ENCODE measurements around the gene KLHL3.
"Not testable (repeated sequence)": the region's sequence is repeated elsewhere in the genome, so short reads cannot be mapped to it uniquely, and the experiment has no call there.

The KLHL3 gene

DNA sequence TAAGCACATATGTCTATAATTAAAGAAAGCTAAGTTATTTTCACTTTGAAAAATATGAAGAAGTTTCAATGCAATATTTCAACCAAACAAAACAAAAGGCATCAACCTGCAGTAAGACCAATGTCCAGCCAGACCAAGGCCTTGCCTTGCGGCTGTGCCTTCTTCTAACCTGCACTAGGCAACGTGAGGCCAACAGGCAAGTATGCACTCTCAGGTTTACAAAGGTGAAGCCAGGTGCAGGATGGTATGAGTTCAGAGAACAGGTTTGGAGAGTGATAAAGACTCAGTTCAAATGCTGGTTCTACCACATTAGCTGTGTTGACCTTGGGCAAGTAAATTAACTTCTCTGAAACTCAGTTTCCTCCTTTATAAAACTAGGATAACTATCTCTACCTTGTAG, 79.3 kb downstream of the KLHL3 start:
- DNase-seq, result no peak
- Histone ChIP-seq H3K27me3 (no peaks in the 10 kb centered on the region), H3K9me3 (no peaks in the 10 kb centered on the region), H3K36me3 (no peaks in the 10 kb centered on the region), H3K4me1 (no peaks in the 10 kb centered on the region), H3K4me3 (ENCODE audit: low read depth, low read length) (no peak overlapping the region)
- TF ChIP-seq, protein P1, sequence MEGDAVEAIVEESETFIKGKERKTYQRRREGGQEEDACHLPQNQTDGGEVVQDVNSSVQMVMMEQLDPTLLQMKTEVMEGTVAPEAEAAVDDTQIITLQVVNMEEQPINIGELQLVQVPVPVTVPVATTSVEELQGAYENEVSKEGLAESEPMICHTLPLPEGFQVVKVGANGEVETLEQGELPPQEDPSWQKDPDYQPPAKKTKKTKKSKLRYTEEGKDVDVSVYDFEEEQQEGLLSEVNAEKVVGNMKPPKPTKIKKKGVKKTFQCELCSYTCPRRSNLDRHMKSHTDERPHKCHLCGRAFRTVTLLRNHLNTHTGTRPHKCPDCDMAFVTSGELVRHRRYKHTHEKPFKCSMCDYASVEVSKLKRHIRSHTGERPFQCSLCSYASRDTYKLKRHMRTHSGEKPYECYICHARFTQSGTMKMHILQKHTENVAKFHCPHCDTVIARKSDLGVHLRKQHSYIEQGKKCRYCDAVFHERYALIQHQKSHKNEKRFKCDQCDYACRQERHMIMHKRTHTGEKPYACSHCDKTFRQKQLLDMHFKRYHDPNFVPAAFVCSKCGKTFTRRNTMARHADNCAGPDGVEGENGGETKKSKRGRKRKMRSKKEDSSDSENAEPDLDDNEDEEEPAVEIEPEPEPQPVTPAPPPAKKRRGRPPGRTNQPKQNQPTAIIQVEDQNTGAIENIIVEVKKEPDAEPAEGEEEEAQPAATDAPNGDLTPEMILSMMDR (IDR thresholded peaks at IDR 0.05; ENCODE audit: low read depth, low read length), result no peak

DNA sequence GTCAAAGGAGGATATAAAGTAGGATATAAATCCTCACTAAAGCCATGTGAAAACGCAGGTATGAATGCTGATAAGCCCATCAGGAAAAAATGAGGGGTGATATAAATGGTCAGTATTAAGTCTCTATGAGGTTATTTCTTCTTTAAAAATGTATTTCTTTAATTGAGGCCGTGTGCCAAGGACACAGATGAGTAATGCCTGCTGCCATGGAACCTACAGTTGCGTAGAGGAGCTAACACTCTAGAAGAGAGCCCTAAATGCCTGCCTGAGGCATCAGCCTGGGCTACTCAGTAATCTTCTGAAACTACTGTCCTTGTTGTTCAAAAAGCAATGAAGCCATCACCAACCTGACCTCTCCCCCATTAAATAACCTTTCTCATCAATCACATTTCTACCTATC, 84.9 kb downstream of the KLHL3 start:
- DNase-seq, result no peak
- H3K4me3 ChIP-seq (ENCODE audit: low read depth, low read length), result no peak overlapping the region
- H3K36me3 ChIP-seq, result no peaks in the 10 kb centered on the region
- H3K4me1 ChIP-seq, result 0 out of 2 replicates have a peak, but pooled peaks cover 4% of the 10 kb centered on the region
- TF ChIP-seq, protein P1 (IDR thresholded peaks at IDR 0.05; ENCODE audit: low read depth, low read length), result no peak
- H3K27me3 ChIP-seq, result no peaks in the 10 kb centered on the region
- no peaks in the 10 kb centered on the region for H3K9me3 ChIP-seq

DNA sequence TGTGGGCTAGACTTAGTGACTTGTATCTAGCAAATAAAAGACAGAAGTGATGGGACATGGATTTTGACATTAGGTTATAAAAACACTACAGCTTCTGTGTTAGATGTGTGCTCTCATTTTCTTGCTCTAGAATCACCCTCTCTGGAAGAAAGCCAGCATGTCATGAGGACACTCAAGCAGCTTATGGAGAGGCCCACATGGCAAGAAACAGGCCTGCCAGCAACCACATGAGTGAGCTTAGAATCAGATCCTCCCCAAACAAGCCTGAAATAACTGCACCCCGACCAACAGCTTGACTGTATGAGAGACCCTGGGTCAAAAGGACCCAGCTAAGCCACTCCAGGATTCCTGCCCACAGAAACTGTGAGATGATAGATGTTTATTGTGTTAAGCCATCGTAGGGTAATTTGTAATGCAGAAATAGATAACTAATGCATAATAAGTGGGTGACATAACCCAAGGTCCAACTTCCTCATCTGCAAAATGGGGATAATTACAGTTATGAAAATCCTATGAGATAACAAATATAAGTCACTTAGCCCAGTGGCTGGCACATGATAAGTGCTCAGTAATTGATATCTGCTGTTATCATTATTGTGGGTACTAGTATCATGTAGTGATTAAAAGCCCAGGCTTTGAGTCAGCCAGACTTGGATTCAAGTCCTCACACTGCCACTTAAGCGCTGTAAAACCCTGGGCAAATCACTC, 86.5 kb downstream of the KLHL3 start:
- TF ChIP-seq, protein P1 (IDR thresholded peaks at IDR 0.05; ENCODE audit: low read depth, low read length), result no peak
- H3K27me3 ChIP-seq, result no peaks in the 10 kb centered on the region
- DNase-seq, result peak; percentile 18

DNA sequence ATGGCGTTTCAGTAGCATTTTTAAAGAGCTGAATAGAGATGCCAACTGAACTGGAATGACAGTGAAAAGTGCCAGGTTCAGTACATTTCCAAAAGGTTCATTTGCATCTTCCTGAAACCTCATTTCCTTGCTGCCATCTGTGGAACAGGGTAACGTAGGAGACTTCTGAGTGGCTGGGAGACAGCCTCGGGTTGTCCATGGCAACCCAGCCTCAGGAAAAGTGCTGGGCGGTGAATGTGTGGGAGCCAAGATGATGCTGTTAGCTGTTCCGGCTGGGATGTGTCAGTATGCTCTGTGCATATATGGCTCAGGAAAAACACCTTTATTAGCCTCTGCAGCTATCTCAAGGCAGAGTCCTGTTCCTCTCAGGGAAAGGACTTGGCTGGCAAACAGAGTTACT, 87.5 kb downstream of the KLHL3 start:
- TF ChIP-seq, protein P1 (IDR thresholded peaks at IDR 0.05; ENCODE audit: low read depth, low read length), result no peak
- H3K36me3 ChIP-seq, result no peaks in the 10 kb centered on the region
- no peak for DNase-seq
- H3K4me3 ChIP-seq (ENCODE audit: low read depth, low read length), result no peak overlapping the region
- 0 out of 2 replicates have a peak, but pooled peaks cover 4% of the 10 kb centered on the region for H3K4me1 ChIP-seq
- H3K27me3 ChIP-seq, result no peaks in the 10 kb centered on the region
- H3K9me3 ChIP-seq, result no peaks in the 10 kb centered on the region

More for the DNA sequence above, 86.5 kb downstream of the KLHL3 start:
- Histone ChIP-seq H3K36me3 (no peaks in the 10 kb centered on the region), H3K9me3 (no peaks in the 10 kb centered on the region), H3K4me1 (0 out of 2 replicates have a peak, but pooled peaks cover 4% of the 10 kb centered on the region), H3K4me3 (ENCODE audit: low read depth, low read length) (no peak overlapping the region)

DNA sequence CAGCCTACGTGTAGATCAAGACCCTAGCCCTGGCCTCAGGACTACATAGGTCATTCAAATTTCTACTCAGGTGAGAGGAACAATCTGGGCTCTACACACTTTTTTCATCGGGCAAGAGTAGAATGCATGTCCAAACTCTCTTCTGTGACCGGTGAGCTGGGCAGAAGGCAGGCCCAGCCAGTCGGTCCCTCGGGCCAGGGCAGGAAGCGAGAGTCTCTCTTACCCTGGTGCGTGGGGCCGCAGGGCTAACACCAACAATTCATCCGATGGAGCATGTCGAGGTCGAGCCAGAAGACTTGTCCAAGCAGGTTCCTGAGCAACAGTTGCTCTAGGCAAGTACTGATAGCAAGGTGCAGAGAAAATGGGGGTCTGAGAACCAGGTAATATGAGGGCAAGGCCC, 88.5 kb downstream of the KLHL3 start:
- Histone ChIP-seq H3K9me3 (no peaks in the 10 kb centered on the region), H3K4me1 (0 out of 2 replicates have a peak, but pooled peaks cover 4% of the 10 kb centered on the region), H3K36me3 (no peaks in the 10 kb centered on the region), H3K27me3 (no peaks in the 10 kb centered on the region), H3K4me3 (ENCODE audit: low read depth, low read length) (no peak overlapping the region)
- no peak for DNase-seq
- TF ChIP-seq, protein P1 (IDR thresholded peaks at IDR 0.05; ENCODE audit: low read depth, low read length), result no peak

DNA sequence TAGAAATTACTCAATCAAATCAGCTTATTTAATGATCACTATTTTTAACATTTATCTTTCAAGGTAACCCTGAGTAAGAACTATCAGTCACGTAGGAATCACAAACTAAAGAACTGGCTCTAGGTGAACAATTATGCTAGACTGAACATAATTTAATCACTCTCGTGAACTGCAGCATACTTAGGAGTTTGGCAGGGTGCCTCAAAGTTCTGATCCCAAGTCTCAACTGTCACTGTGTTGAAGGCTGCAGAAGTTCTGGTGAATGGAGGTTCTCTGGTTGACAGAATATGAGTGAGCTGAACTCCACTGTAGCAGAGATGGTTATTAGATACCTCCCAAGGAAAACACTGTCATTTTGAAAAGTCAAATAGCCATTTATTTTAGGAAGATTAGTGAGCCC, 89.1 kb downstream of the KLHL3 start:
- no peaks in the 10 kb centered on the region for H3K9me3 ChIP-seq
- H3K4me3 ChIP-seq (ENCODE audit: low read depth, low read length), result no peak overlapping the region
- H3K4me1 ChIP-seq, result 0 out of 2 replicates have a peak, but pooled peaks cover 4% of the 10 kb centered on the region
- H3K27me3 ChIP-seq, result no peaks in the 10 kb centered on the region
- DNase-seq, result no peak
- no peaks in the 10 kb centered on the region for H3K36me3 ChIP-seq
- TF ChIP-seq, protein P1 (IDR thresholded peaks at IDR 0.05; ENCODE audit: low read depth, low read length), result no peak

DNA sequence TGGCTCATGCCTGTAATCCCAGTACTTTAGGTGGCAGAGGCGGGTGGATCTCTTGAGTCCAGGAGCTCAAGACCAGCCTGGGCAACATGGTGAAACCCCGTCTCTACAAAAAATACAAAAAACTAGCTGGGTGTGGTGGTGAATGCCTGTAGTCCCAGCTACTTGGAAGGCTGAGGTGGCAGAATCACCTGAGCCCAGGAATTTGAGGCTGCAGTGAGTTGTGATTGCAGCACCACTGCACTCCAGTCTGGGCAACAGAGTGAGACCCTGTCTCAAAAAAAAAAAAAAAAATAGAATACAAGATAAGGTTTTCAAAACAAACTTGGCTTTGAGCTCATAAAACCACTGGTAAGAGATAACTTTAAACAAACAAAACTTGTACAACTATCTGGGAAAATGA, 92.8 kb downstream of the KLHL3 start:
- not testable (repeated sequence) for H3K27me3 ChIP-seq; DNase-seq; H3K4me3 ChIP-seq (ENCODE audit: low read depth, low read length); H3K9me3 ChIP-seq; H3K4me1 ChIP-seq; H3K36me3 ChIP-seq
